OCI-LY1 (cell line): Measurements from ENCODE around the gene CDKN2B-AS1.

ENCODE experiments used
- EZH2 ChIP-seq: fragments of 200-600 bp; sonication (generic), shearing (Covaris generic); IDR thresholded peaks from 2 replicates; pipeline ENCODE4 v1.8.0; 2017; ENCODE audit warnings: borderline replicate concordance, mixed run types, mild to moderate bottlenecking, antibody characterized with exemption, low read length, moderate library complexity, mixed read lengths
- TF ChIP-seq, protein P1 (sequence below): fragments of 200-600 bp; sonication (generic), shearing (Covaris generic); IDR thresholded peaks from 2 replicates; pipeline ENCODE4 v1.5.1; 2017; ENCODE audit warnings: mild to moderate bottlenecking, antibody characterized with exemption, low read length, moderate library complexity, mixed read lengths

DNA sequence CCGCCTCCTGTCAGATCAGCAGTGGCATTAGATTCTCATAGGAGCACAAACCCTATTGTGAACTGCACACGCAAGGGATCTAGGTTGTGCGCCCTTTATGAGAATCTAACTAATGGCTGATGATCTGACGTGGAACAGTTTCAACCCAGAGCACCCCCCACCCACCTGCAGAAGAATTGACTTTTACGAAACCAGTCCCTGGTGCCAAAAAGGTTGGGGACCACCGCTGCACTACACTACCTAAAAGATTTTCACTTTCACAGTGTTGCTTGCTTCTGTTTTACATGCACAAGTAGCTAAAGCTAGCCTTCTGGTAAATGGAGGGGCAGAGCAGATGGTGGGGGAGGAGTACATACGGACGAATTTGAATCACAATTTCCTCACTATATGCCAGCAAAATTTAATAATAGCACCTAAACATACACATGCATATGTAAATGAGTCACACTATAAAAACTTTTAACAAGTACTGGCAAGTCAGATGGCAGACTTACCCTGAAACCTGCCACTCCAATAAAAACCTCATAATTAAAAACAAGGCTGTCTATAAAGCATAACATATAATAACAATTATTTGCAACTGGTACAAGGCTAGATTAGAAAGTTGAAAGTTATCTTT is 38.5 kb downstream of the CDKN2B-AS1 start:
- TF ChIP-seq, protein P1, sequence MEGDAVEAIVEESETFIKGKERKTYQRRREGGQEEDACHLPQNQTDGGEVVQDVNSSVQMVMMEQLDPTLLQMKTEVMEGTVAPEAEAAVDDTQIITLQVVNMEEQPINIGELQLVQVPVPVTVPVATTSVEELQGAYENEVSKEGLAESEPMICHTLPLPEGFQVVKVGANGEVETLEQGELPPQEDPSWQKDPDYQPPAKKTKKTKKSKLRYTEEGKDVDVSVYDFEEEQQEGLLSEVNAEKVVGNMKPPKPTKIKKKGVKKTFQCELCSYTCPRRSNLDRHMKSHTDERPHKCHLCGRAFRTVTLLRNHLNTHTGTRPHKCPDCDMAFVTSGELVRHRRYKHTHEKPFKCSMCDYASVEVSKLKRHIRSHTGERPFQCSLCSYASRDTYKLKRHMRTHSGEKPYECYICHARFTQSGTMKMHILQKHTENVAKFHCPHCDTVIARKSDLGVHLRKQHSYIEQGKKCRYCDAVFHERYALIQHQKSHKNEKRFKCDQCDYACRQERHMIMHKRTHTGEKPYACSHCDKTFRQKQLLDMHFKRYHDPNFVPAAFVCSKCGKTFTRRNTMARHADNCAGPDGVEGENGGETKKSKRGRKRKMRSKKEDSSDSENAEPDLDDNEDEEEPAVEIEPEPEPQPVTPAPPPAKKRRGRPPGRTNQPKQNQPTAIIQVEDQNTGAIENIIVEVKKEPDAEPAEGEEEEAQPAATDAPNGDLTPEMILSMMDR, result no peak
- no peak for TF ChIP-seq EZH2
